ENCODE measurements around the gene ABR.

DNA sequence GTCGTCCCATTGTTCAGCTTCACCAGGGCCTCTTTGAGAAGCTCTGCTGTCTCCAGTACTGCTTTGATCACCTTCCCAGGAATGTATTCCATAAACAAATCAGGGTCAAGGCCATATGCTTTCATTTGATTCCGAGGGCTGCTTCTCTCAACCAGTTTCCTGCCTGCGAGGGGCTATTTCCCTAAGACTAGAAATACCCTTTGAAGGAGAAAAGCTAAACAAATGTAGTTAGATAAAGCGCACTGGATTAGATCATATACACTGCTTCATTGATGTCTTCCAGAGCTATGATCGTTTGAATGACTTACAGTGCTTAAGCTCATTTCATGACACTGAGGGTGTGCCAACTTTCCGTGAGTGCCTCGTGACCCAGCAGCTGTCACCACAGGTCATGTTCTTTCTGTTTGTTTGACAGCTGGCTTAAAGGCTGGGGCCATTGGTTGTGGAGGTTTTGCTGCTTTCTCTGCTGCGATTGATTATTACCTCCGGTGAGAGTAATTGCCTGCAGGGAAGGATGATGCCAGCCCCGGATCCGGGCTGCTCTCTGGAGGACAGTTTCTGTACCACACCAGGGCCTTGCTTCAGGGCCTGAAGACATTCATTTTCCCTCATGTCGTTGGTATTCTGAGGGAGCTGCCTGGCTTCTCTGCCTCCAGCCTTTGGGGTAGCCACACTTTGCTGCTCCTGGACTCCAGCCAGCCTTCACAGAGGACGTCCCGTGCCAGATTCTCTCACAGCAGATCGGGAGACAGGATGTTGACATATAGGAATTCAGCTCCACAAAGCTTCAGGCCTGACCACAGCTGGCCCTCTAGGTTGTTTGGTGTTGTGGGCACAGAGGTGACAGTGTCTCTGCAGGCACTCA, 179.0 kb downstream of the ABR start:
- TF ChIP-seq, protein P1, sequence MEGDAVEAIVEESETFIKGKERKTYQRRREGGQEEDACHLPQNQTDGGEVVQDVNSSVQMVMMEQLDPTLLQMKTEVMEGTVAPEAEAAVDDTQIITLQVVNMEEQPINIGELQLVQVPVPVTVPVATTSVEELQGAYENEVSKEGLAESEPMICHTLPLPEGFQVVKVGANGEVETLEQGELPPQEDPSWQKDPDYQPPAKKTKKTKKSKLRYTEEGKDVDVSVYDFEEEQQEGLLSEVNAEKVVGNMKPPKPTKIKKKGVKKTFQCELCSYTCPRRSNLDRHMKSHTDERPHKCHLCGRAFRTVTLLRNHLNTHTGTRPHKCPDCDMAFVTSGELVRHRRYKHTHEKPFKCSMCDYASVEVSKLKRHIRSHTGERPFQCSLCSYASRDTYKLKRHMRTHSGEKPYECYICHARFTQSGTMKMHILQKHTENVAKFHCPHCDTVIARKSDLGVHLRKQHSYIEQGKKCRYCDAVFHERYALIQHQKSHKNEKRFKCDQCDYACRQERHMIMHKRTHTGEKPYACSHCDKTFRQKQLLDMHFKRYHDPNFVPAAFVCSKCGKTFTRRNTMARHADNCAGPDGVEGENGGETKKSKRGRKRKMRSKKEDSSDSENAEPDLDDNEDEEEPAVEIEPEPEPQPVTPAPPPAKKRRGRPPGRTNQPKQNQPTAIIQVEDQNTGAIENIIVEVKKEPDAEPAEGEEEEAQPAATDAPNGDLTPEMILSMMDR (IDR thresholded peaks at IDR 0.05; ENCODE audit: insufficient read depth, low read length) = no peak
- no peak for TF ChIP-seq GABPA (IDR thresholded peaks at IDR 0.05; ENCODE audit: low read depth)

Data from HL-60 (cell line).